Stromal cell of bone marrow (primary cell): ENCODE data around the gene PWWP2A.

Experiments
- DNase-seq: peaks from one replicate; pipeline ENCODE4 v3.0.0-alpha.2; 2012; ENCODE audit warnings: low read depth

PWWP2A gene

DNA sequence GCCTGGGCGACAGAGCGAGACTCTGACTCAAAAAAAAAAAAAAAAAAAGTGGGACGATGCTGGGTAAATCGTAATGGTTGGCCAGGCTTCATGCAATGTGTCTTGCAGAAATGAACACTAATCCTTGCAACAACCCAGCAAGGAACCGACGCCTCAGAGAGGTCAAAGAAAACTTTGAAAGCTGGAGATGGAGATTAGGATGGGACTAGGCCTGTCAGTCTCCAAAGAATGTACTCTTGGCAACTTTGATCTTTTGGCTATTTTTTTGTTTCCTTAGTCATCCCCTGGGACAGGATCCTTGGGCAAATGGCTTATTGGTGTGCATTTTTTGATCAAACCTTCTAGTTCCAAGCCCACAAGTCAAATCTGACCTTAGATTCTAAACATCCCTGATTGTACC is 10.6 kb upstream of the PWWP2A start:
- no peak for DNase-seq

DNA sequence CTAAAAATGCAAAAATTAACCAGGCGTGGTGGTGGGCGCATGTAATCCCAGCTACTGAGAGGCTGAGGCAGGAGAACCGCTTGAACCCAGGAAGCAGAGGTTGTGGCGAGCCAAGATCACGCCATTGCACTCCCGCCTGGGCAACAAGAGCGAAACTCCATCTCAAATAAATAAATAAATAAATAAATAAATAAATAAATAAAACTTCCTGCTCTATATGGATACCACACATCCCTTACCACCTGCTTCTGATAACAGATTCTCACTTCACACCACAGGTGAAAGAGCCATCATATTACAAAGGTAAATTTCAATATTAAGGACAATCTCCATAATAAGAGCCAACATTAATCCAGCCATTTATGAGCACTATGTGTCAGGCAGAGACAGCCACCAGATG is 9.4 kb upstream of the PWWP2A start:
- DNase-seq = no peak

DNA sequence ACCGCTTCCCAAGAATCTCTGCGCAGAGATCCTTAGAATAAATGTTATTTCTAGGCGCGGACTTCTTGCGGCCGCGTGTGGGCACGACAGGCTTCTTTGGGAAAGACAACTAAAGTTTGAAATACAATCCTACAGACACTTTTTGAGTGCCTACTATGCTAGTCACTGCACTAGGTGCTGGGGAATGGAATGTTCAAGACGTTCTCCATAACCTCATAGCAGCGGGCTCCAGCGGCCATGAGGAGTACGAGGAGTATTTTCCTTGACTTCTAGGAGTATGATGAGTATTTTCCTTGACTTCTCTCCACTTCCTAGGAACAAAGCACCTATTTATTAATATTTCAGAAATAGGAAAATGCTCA is 636 bp upstream of the PWWP2A start:
- no peak for DNase-seq

DNA sequence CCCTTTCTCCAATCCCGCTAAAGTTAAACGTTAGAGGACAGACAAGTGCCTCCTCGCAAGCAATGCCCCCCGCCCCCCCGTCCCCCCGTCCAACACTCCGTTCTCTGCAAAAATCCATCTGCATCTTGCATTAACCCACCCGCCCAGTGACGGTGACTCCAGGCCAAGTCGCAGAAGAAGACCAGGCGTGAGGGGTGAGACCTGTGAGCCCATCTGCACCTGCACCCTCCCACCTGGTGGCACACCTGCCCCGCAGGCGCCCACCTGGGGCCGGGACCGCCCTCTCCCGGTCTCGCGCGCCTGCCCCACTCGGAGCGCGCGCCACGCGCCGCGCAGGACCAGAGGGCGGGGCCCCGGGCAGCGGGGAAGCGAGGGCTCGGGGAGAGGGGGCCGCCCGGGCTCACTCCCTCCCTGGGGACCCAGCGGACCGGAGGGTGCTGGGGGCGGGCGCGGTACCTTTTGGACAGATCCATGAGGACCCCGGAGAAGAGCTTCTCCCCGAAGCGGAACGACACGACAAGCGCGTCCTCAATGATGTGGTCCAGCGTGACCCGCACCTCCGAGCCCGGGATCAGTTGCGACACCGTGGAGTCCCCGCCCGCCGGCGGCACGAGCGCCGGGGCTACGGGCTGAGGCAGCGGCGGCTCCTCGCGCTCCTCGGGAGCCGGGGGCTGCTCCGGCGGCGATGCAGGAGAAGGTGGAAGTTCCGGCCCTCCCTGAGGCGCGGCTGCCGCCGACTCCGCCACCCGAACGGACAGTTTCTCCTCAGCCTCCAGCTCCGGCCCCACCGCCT is 705 bp downstream of the PWWP2A start:
- DNase-seq = no peak

DNA sequence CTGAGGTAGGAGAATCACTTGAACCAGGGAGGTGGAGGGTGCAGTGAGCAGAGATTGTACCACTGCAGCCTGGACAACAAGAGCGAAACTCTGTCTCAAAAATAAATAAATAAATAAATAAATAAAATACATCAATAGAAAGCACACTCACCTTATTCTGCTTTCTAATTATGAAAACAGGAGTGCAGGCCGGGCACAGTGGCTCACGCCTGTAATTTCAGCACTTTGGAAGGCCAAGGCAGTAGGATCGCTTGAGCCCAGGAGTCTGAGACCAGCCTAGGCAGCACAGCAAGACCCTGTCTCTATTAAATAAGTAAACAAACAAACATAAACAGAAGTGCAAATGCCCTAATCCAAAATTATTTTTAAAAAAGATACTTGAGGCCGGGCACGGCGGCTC is 2.3 kb downstream of the PWWP2A start:
- no peak for DNase-seq

DNA sequence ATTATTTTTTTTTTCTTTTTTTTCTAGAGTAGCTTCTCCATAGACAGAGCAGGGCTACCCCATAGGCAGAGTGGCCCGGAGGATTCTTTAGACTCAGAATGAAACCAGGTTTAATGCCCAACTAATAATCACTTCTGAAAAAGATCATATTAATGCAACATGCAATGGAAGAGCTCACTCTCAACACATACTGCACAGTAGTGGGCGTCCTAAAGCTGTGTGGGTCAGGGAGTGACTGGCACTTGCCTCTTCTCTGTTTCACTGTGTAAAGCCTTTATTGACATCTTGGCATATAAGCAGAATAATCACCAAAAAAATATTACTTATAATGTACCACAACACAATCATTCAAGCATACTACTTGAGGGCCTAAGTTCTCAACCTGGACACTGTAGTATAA is 11.1 kb downstream of the PWWP2A start:
- no peak for DNase-seq

DNA sequence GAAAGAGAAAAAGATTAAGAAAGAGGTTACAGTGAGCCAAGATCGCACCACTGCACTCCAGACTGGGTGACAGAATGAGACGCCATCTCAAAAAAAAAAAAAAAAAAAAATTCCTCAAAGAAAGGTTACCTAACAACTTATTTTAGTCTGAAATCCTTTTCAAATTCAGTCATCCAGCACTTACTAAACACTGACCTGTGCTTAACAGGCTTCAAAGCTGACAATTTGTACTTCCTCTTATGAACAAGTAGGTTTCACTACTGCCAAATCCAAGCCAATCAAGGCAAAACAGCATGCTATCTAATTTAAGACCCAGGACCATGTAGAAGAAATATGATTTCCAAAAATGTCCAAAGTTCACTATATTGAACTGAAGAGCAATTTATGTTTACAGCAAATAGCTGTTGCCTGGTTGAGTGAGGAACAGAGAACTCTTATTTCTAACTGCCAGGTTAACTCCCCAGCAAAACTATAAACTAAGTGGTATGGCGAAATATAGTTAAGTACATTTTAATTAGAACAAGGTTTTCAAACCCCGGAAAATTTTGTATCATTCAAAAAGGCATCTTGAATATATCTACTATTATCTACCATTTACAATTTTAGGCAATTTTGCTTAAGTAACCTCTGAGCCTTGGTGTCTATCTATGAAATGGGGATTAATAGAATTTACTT is 13.4 kb downstream of the PWWP2A start:
- DNase-seq = no peak

DNA sequence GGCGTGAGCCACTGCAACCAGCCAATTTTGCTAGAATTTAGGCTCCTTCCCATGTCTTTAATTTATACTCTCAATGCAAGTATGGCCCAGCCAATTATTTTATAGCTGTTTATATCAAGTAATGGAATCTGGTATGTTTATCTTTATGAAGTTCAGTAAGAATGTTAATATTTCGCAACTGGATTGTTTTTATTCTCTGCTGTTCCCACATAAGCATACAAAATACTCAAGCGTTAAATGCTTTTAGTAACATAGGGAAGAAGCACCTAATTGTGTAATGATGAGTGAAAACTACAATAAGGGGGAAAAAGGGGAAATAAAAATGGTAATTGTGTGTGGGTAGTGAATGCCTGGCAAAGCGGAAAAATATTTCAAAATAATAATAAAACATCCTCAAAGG is 21.3 kb downstream of the PWWP2A start:
- no peak for DNase-seq

DNA sequence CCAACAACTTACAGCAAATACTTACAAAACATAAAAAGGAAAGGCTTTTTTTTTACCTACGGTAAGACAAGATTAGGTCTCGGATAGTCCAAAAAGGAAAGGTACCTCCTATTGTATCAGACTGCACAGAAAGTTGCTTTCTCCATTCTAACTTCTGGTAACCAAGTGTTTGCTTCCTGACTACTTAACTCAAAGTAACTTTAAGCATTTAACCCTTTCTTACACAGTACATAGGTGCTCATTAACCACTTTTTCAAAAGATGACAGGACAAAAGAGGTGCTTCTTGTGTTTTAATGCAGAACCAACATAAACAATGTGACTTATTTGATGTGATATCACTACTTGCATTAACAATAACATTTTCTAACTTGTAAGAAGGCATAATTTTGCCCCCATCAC is 23.1 kb downstream of the PWWP2A start:
- no peak for DNase-seq

DNA sequence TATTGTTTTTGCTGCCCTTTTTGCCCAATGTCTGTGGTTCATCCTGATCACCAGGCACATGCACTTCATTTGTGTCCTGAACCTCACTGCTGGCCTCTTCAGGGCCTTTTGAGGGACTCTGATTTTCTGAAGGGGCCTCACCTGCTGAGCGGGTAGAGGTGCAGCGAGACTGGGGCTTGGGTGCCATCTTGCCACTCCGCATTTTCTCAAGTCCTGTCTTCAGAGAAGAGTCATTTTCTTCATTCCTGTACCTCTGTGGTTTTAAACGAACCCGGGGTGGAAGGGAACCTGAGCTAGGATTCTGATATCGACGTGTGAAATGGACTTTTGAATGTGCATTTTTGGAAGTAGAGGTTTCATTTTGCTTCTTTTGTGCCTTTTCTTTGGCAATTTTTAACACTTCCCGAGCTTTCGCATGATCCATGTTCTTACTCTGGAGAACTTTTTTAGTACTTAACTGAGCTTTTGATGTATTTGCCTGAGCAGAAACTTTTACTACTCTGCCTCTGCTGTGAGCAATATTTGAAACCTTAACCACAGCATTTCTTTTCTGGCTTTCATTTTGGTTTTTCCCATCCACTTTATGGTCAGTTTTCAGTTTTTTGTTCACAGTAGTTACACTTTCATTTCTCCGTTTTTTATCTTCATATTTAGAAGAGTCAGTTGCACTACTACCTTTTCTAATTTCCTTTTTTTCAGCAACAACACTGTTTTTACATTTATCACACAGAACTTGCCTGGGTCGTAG is 26.1 kb downstream of the PWWP2A start:
- DNase-seq = no peak

DNA sequence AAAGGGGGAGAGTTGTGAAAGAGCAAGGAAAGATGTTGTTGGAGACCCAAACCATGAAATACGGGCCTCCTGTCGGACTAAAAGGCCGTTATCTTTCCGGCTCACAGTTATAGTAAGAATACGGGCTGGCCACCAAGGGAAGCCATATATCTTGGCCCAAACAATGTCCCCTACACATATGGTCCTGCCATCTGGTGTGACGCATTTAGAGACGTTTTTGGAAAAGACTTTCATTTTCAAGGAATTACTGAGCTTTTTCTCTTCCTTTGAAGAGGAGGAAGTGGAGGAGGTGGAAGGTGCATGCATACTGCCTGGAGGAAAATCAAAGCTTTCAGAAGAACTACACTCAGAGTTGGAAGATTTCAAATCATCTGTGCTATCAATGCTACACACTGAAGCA is 26.7 kb downstream of the PWWP2A start:
- no peak for DNase-seq

DNA sequence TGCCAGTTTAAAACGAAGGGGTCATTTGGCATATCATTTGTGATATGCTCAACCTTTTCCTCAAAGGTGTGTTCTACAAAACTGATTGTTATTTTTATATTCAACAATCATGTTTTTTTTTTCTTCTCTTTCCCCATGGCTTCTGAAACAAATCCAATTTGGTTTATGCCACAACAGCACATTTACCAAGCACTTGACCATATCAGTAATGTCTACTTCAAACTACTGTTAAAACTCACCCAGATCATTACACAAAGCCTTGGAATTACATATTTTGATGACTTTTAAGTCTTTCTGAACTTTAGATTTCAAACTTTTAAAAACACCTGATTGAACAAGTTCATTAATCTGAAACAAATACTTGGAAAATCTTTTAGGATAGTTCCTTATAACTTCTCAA is 29.2 kb downstream of the PWWP2A start:
- DNase-seq = no peak

DNA sequence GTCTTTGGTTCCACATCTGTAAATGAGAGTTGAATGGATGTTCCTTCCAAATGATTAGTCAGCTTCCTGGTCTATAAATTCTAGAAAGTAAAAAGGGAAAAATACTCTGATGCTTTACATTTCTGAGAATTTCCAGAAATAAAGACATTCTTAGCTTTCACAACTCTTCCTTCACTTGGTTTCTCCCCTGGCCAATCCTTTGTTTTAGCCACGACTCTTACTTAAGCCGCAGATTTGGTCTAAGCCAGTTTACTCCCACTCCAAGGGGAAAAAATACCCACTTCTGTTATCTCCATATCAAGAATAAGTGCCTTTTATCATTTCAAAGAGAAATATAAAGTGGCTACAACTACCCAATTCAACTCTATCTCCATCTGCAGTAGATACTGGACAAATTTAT is 29.7 kb downstream of the PWWP2A start:
- no peak for DNase-seq

DNA sequence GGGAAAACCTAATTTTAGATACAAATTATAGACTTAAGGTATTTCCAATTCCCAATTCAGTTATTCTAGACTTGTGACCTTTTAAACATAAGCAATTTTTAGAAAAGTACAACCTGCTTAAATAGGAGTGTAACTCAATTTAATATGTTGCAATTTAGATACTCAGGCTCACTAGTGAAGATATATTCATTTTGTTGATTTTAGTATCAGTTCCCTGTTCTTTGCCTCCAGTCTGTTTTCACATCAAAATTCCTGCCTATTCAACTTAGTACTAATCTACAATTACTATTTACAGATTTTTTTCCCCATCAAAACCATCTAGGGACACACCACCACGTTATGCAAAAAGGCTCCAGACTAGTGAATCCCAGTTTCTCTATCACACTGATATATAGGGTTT is 30.4 kb downstream of the PWWP2A start:
- DNase-seq = no peak

DNA sequence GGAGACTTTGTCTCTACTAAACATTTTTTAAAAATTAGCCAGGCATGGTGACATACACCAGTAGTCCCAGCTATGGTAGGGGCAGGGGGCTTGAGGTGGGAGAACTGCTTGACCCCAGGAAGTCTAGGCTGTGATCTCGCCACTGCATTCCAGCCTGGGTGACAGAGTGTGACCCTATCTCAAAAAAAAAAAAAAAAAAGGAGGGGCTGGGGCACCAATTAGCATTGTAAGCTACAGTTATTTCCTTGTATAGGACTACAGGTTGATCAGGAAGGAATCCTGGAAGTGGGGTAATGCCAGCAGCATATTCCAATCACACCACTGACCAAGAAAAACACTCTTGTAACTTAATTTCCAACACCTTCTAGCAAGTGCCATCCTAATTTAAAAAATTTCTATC is 32.1 kb downstream of the PWWP2A start:
- DNase-seq = no peak

DNA sequence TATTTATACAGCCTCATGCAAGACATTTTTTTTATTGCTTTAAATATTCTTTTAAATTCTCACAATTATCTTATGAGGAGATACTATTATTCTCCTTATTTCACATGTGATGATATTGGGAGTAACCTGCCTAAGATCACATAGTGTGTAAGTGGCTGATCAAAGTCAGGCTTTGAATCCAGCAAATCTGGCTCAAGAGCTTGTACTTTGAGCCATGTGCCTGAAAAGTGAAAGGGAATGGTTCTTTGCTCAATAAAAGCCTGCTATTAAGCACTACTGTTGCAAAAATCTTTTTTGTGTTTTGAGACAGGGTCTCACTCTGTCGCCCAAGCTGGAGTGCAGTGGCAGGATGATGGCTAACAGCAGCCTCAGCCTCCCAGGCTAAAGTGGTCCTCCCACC is 35.1 kb downstream of the PWWP2A start:
- DNase-seq = no peak

DNA sequence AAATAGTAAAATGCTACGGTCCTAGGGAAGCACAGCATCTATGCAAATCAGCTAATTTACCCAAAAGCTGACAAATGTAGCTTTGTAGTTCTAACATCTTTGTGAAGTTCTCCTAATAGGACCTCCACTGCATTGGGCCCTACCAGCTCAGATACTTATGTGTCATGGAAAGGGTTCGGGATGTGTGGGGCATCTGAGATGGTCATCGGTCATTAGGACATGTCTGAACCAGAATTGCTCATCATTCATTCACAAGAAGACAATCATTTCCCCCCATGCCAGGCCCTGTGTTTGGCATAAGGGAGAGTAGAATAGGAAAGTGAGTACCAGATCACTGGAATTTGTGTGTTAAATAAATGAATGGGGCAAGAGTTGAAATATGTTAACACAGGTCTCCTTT is 35.7 kb downstream of the PWWP2A start:
- DNase-seq = no peak

DNA sequence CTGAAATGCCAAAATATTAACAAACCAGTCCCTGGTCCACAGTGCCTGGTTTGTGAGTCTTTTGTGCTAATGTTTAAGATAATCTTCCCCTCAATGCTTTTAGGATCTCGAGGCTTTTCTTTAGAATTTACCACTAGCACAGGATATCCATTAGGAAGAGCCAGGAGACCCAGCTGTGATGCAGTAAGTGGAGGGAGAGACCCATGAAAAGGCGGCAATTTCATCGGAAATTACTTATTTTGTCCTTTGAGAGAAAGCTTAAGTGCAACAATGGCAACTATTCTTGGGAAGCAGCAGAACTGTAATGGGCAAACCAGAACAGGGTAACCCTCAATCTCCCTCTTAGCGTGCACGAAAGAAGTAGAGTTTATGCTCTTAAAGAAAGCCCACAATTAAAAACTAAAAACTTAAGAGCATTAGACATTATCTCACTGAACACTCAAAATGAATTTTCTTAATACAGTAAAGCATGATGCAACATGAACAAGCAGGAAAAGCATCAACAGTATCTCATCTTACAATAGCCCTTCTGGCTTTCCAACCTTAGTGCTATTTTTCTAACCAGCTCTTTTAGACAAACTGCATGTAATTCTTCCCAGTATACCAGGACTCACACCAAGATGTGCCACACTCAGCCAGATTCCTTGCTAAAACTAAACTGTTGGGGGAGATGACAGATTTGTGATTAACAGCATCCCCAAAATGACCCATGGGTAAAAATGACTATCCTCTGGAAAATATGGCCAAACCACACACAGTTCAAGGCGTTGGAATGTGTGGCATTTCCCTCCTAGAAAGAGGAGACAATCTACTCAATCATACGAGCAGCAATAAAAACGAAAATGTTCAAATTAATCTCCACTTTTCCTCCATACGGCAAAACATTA is 36.4 kb downstream of the PWWP2A start:
- DNase-seq = peak; percentile 65

DNA sequence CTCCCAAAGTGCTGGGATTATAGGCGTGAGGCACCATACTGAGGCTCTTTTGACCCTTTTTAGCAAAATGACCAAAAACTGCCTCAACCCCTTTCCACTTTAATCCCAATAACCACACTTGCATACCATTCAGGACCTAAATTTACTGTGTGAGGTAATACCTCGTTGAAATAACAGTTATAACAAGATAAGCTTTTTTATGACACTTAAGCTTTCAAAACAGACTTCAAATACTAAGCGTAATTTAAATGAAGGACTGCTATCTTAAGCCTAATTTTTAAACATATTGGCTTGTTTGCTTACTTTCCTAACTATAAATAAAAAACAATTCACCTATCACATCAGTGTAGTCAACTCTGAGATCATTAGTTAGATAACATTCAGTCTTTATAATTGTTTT is 37.8 kb downstream of the PWWP2A start:
- no peak for DNase-seq

DNA sequence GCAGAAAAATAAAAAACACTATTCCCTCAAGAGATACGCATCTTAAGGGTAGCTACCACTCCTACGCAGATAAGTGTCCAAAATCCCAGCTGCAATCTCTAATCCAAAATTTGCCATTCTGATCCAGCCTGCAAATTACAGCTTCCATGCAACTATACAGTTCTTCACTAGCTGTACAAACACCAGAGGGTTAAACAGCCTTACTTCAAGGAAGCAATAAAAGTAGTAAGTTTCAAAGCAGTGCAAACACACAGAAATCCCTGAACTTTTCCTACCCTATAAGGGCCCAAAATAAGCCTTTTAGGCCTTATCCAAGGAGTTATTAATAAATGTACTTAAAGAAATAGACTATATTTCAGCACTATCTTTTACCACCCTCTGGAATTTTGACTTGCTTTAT is 39.5 kb downstream of the PWWP2A start:
- no peak for DNase-seq

DNA sequence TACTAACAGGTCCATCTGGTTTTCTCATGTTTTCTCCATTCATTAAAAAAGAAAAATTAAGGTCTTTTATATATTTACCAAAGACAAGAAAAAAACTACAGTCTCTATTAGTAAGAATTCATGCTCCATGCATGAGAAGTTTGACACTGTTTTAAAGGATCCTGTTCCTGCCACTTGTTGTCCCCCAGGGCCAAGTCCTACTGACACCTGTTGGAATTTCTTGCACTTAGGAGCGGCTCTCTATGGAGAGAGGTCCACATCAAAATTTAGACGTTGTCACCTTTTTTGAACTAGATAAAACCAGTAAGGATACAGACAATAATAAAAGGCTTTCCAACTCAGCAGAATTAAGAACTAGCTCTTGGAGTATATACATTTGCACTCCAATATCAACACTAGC is 42.3 kb downstream of the PWWP2A start:
- no peak for DNase-seq

DNA sequence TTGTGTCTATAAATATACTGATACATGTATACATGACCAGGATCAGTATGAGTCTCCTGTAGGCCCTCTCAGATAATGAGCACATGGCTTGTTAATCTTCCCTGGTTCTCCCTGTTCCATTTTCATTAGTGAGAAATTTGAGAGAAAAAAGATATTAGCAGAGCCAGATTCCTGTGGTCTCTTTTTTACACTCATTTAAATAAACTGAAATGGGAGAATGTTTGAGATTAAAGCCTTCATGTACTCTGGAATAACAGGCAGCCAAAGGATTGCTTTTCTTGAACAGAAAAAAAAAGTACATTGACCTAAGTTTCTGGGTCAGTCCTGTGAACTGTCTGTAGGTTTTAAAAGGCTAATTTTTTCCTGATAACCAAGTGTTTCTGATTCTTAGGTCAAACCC is 44.2 kb downstream of the PWWP2A start:
- DNase-seq = no peak
